ENCODE data around the gene C3orf80.

- no peak for TF ChIP-seq CTCF (IDR thresholded peaks at IDR 0.05)
- no peak for TF ChIP-seq MAX (IDR thresholded peaks at IDR 0.05; ENCODE audit: low read depth)
- no peak for TF ChIP-seq POLR2AphosphoS5 (IDR thresholded peaks at IDR 0.05; ENCODE audit: low read depth, low read length)
- no peak for TF ChIP-seq FOSL2 (IDR thresholded peaks at IDR 0.05; ENCODE audit: borderline replicate concordance, low read depth)
- no peak for TF ChIP-seq GATA2 (CRISPR knock-in tag; IDR thresholded peaks at IDR 0.05)
- TF ChIP-seq JUND (IDR thresholded peaks at IDR 0.05) = no peak
Observed at GRCh38 chr3:160232014-160232413, 6.8 kb downstream of the C3orf80 start.

Measured in SK-N-SH (cell line).